ENCODE results near the gene NUP43.

DNA sequence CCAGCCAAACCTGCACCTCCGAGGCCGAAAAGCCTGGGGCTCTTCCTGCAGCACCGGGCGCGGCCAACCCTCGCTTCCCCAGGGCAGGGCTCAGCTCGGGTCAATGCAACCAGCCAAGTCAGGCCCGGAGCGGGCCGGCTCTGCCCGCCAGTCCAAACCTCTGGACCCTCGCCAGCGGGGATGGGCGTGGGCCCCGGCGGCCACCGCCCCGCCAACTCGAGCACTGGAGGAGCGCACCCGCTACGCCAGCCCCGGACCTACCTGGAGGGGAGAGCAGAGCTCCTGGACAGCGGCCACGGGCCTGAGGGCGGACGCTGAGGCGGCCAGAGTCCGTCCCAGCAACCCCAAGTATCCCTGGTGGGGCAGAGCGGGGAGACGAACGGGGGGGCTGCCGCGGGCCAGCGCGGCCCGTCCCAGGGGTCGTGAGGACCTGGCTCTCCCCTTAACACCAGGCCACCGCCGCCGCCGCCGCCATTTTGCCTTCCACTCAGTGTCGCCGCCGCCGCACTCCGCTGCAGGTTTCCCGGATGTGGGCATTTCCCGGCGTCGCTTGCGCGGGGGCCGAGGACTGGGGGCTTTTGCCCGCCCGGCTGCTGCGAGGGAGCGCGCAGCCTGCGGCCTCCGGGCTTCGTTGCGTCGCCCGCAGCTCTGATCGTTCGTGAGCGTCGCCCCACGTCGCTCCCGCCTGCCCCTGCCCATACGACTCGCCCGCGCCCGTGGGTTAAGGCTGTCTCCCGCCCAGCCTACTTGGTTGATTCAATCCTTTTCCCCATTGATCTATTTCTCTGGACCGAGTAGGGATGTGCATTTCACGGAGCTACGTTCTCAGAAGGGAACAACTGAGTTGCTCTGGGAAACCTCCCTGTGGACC is 28.5 kb downstream of the NUP43 start, which contains the start of gene LATS1:
- TF ChIP-seq, protein P1, sequence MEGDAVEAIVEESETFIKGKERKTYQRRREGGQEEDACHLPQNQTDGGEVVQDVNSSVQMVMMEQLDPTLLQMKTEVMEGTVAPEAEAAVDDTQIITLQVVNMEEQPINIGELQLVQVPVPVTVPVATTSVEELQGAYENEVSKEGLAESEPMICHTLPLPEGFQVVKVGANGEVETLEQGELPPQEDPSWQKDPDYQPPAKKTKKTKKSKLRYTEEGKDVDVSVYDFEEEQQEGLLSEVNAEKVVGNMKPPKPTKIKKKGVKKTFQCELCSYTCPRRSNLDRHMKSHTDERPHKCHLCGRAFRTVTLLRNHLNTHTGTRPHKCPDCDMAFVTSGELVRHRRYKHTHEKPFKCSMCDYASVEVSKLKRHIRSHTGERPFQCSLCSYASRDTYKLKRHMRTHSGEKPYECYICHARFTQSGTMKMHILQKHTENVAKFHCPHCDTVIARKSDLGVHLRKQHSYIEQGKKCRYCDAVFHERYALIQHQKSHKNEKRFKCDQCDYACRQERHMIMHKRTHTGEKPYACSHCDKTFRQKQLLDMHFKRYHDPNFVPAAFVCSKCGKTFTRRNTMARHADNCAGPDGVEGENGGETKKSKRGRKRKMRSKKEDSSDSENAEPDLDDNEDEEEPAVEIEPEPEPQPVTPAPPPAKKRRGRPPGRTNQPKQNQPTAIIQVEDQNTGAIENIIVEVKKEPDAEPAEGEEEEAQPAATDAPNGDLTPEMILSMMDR (IDR thresholded peaks at IDR 0.05; ENCODE audit: low read length), result no peak
- TF ChIP-seq EZH2 (IDR thresholded peaks at IDR 0.05; ENCODE audit: borderline replicate concordance, low read length), result no peak

Data from OCI-LY1 (cell line).